ENCODE measurements around the gene TMEM171. TPM values are rescaled to one million over a fixed set of nuclear protein-coding genes. Genes with fewer than 3 reads are reported as not detected.

TMEM171 gene
- total RNA-seq, 2 experiments from 2014 or later = not detected

GRCh38 chr5:73155271-73156222 lies 35.2 kb downstream of the TMEM171 start:
- CTCF ChIA-PET = no interaction called here
- intact Hi-C loops (cut with DNase I, micrococcal nuclease) = no loop called here
- H3K27ac ChIP-seq (ENCODE audit: low read depth in 1 of 2, low read length in 2 of 2) = no peak overlapping the region
- Mint-ChIP-seq H3K27me3 (peaks cover 90% of the 10 kb centered on the region), H3K4me1 (ENCODE audit: low read depth) (peaks cover 25% of the 10 kb centered on the region), H3K27ac (no peak overlapping the region), H3K36me3 (ENCODE audit: low read depth) (no peaks in the 10 kb centered on the region), H3K4me3 (no peak overlapping the region), H3K9me3 (no peaks in the 10 kb centered on the region)
- H3K27me3 ChIP-seq (ENCODE audit: control insufficient read depth in 1 of 2, insufficient read depth in 2 of 2, low read length in 2 of 2) = peaks cover 47 to 68% of the 10 kb centered on the region in 2 experiments
- POLR2A ChIA-PET = no interaction called here
- TF ChIP-seq CTCF (IDR thresholded peaks at IDR 0.05) = no peak
- H3K36me3 ChIP-seq (ENCODE audit: insufficient read depth, low read length) = no peaks in the 10 kb centered on the region
- H3K4me3 ChIP-seq (ENCODE audit: low read length) = no peak overlapping the region
- H3K4me1 ChIP-seq (ENCODE audit: insufficient read depth, low read length) = peaks cover 11% of the 10 kb centered on the region
- no peak for DNase-seq
- ATAC-seq (ENCODE audit: poor library complexity) = no peak
- H3K9me3 ChIP-seq (ENCODE audit: control insufficient read depth in 1 of 2, insufficient read depth in 1 of 2, low read length in 2 of 2) = peaks cover 0 to 6% of the 10 kb centered on the region in 2 experiments

- peaks cover 91% of the 10 kb centered on the region for H3K27me3 Mint-ChIP-seq
- H3K4me3 Mint-ChIP-seq = no peak overlapping the region
- POLR2A ChIA-PET = no interaction called here
- no peaks in the 10 kb centered on the region for H3K9me3 Mint-ChIP-seq
- H3K4me1 ChIP-seq (ENCODE audit: insufficient read depth, low read length) = peaks cover 15% of the 10 kb centered on the region
- ATAC-seq (ENCODE audit: poor library complexity) (no peak), DNase-seq (no peak)
- intact Hi-C loops (cut with DNase I, micrococcal nuclease) = no loop called here
- H3K36me3 Mint-ChIP-seq (ENCODE audit: low read depth) = no peaks in the 10 kb centered on the region
- no peak overlapping the region for H3K4me3 ChIP-seq (ENCODE audit: low read length)
- no peak overlapping the region for H3K27ac Mint-ChIP-seq
- no peak overlapping the region for H3K27ac ChIP-seq (ENCODE audit: low read depth in 1 of 2, low read length in 2 of 2)
- no peak for TF ChIP-seq CTCF (IDR thresholded peaks at IDR 0.05)
- CTCF ChIA-PET = no interaction called here
- H3K9me3 ChIP-seq (ENCODE audit: control insufficient read depth in 1 of 2, insufficient read depth in 1 of 2, low read length in 2 of 2) = peaks cover 0 to 6% of the 10 kb centered on the region in 2 experiments
- peaks cover 36% of the 10 kb centered on the region for H3K4me1 Mint-ChIP-seq (ENCODE audit: low read depth)
- peaks cover 50 to 68% of the 10 kb centered on the region in 2 experiments for H3K27me3 ChIP-seq (ENCODE audit: control insufficient read depth in 1 of 2, insufficient read depth in 2 of 2, low read length in 2 of 2)
- no peaks in the 10 kb centered on the region for H3K36me3 ChIP-seq (ENCODE audit: insufficient read depth, low read length)
Measured at GRCh38 chr5:73157414-73158303, 37.3 kb downstream of the TMEM171 start.

- no peak for TF ChIP-seq CTCF (IDR thresholded peaks at IDR 0.05)
- ATAC-seq (ENCODE audit: poor library complexity) = no peak
- H3K36me3 ChIP-seq (ENCODE audit: insufficient read depth, low read length) = no peaks in the 10 kb centered on the region
- no peak overlapping the region for H3K27ac ChIP-seq (ENCODE audit: low read depth in 1 of 2, low read length in 2 of 2)
- H3K36me3 Mint-ChIP-seq (ENCODE audit: low read depth) = no peaks in the 10 kb centered on the region
- H3K4me3 ChIP-seq (ENCODE audit: low read length) = no peak overlapping the region
- H3K27me3 Mint-ChIP-seq = peaks cover 90% of the 10 kb centered on the region
- peaks cover 15% of the 10 kb centered on the region for H3K4me1 ChIP-seq (ENCODE audit: insufficient read depth, low read length)
- no peak overlapping the region for H3K4me3 Mint-ChIP-seq
- intact Hi-C loops (cut with DNase I, micrococcal nuclease) = no loop called here
- POLR2A ChIA-PET = interaction anchor here (0.6 kb wide), 1 partner anchor 107 kb away, joined by 3 read pairs; no protein-coding TSS in a partner anchor
- H3K9me3 Mint-ChIP-seq = no peaks in the 10 kb centered on the region
- no peak for DNase-seq
- H3K27me3 ChIP-seq (ENCODE audit: control insufficient read depth in 1 of 2, insufficient read depth in 2 of 2, low read length in 2 of 2) = peaks cover 55 to 63% of the 10 kb centered on the region in 2 experiments
- CTCF ChIA-PET = no interaction called here
- H3K9me3 ChIP-seq (ENCODE audit: control insufficient read depth in 1 of 2, insufficient read depth in 1 of 2, low read length in 2 of 2) = peaks cover 0 to 6% of the 10 kb centered on the region in 2 experiments
- no peak overlapping the region for H3K27ac Mint-ChIP-seq
- peaks cover 36% of the 10 kb centered on the region for H3K4me1 Mint-ChIP-seq (ENCODE audit: low read depth)
Measured at GRCh38 chr5:73158313-73158712, 37.9 kb downstream of the TMEM171 start.

Measured in CD4-positive, alpha-beta T cell (primary cell).